Gastroesophageal sphincter (tissue), 4 donors: ENCODE data around the gene TMC1. TPM values are rescaled to one million over a fixed set of nuclear protein-coding genes. Genes with fewer than 3 reads are reported as not detected.

ENCODE experiments used
- ATAC-seq: fragments of 150-250 bp; one replicate; pipeline ENCODE4 v1.9.1; 2016; ENCODE audit warnings: mild to moderate bottlenecking, moderate library complexity
- H3K27ac ChIP-seq, 4 donors: fragments of 200-600 bp; sonication (generic) in 3 of 4; 1 replicate in 3 of 4; 2 replicates in 1 of 4; pipeline ENCODE4 v1.5.1; 2016 to 2019
- H3K27me3 ChIP-seq: fragments of 200-600 bp; sonication (generic); one replicate; pipeline ENCODE4 v1.5.1; 2019
- H3K36me3 ChIP-seq, 2 donors: fragments of 200-600 bp; sonication (generic); one replicate each; pipeline ENCODE4 v1.5.1; 2019; ENCODE audit warnings: control low read depth in 1 of 2
- H3K4me1 ChIP-seq, 3 donors: fragments of 200-600 bp; sonication (generic); 1 replicate in 2 of 3; 2 replicates in 1 of 3; pipeline ENCODE4 v1.5.1; 2016 to 2019; ENCODE audit warnings: control low read depth in 2 of 3
- H3K4me3 ChIP-seq, 2 donors: fragments of 200-600 bp; sonication (generic); one replicate each; pipeline ENCODE4 v1.5.1; 2019; ENCODE audit warnings: mild to moderate bottlenecking in 1 of 2, moderate library complexity in 1 of 2
- H3K9me3 ChIP-seq, 3 donors: fragments of 200-600 bp; sonication (generic); one replicate each; pipeline ENCODE4 v1.5.1; 2017 to 2019; ENCODE audit warnings: control low read depth in 2 of 3
- EP300 ChIP-seq: sonication (generic); formaldehyde crosslinking; IDR thresholded peaks from one replicate; pipeline ENCODE4 v1.6.1; 2017; ENCODE audit warnings: antibody characterized with exemption, mild to moderate bottlenecking
- POLR2A ChIP-seq, 2 donors: fragments of 450-650 bp; IDR thresholded peaks; one replicate each; pipeline ENCODE4 v1.6.1; 2017; ENCODE audit warnings: antibody characterized with exemption in 2 of 2, mild to moderate bottlenecking in 2 of 2, moderate library complexity in 1 of 2
- POLR2AphosphoS5 ChIP-seq: sonication (generic); formaldehyde crosslinking; IDR thresholded peaks from one replicate; pipeline ENCODE4 v1.6.1; 2017; ENCODE audit warnings: antibody characterized with exemption
- WGBS, 2 donors: methylation state at CpG; one replicate each; pipeline ENCODE4 v1.1.5; 2018; ENCODE audit warnings: low coverage in 1 of 2; 5-methylcytosine and 5-hydroxymethylcytosine counted together
- total RNA-seq, 4 donors: library from RNA; depleted of rRNA; stranded (reverse); fragments of >200 nt; gene quantifications; one replicate each; pipeline ENCODE4 v1.1.0, GENCODE V29; 2016
- TF ChIP-seq, protein P1 (sequence below), 4 experiments: fragments of 200-600 bp in 2 of 4; fragments of 450-650 bp in 2 of 4; sonication (generic) in 1 of 4; IDR thresholded peaks; one replicate each; pipeline ENCODE4 v1.5.1; 2017 to 2019; ENCODE audit warnings: antibody characterized with exemption in 4 of 4, mild to moderate bottlenecking in 2 of 4, moderate library complexity in 2 of 4

TMC1 gene
- total RNA-seq, 4 donors from 2014 or later: not detected

DNA sequence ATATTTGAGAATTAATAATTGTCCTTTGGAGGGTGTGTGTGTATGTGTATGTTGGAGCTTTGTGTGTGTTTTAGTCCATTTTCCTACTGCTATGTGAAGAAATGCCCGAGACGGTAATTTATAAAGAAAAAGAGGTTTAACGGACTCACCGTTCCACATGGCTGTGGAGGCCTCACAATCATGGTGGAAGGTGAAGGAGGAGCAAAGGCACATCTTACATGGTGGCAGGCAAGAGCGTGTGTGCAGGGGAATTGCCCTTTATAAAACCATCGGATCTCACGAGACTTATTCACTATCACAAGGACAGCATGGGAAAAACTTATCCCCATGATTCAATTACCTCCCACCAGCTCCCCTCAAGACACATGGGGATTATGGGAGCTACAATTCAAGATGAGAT, 44.1 kb downstream of the TMC1 start:
- 96 to 100% methylated on average over 2 to 7 of the region's 7 CpGs for WGBS, 2 donors
- no peak for ATAC-seq
- H3K9me3 ChIP-seq: no peaks in the 10 kb centered on the region
- peaks cover 0 to 11% (median 0%) of the 10 kb centered on the region in 3 donors for H3K4me1 ChIP-seq
- no peaks in the 10 kb centered on the region for H3K27me3 ChIP-seq
- no peak overlapping the region for H3K4me3 ChIP-seq
- no peak for TF ChIP-seq POLR2A (IDR thresholded peaks at IDR 0.05)
- TF ChIP-seq, protein P1, sequence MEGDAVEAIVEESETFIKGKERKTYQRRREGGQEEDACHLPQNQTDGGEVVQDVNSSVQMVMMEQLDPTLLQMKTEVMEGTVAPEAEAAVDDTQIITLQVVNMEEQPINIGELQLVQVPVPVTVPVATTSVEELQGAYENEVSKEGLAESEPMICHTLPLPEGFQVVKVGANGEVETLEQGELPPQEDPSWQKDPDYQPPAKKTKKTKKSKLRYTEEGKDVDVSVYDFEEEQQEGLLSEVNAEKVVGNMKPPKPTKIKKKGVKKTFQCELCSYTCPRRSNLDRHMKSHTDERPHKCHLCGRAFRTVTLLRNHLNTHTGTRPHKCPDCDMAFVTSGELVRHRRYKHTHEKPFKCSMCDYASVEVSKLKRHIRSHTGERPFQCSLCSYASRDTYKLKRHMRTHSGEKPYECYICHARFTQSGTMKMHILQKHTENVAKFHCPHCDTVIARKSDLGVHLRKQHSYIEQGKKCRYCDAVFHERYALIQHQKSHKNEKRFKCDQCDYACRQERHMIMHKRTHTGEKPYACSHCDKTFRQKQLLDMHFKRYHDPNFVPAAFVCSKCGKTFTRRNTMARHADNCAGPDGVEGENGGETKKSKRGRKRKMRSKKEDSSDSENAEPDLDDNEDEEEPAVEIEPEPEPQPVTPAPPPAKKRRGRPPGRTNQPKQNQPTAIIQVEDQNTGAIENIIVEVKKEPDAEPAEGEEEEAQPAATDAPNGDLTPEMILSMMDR (IDR thresholded peaks at IDR 0.05): no peak
- no peak for TF ChIP-seq EP300
- no peak for TF ChIP-seq POLR2AphosphoS5
- H3K36me3 ChIP-seq: no peaks in the 10 kb centered on the region
- no peak overlapping the region for H3K27ac ChIP-seq

GRCh38 chr9:72574156-72574810, 52.9 kb downstream of the TMC1 start:
- H3K27me3 ChIP-seq: no peaks in the 10 kb centered on the region
- 83 to 93% methylated on average over 1 to 3 of the region's 3 CpGs for WGBS, 2 donors
- no peak for TF ChIP-seq EP300
- TF ChIP-seq POLR2A (IDR thresholded peaks at IDR 0.05): no peak
- TF ChIP-seq, protein P1 (IDR thresholded peaks at IDR 0.05): no peak

GRCh38 chr9:72575666-72576065, 54.3 kb downstream of the TMC1 start:
- WGBS, 2 donors: 64 to 75% methylated on average over 2 of the region's 2 CpGs
- Histone ChIP-seq H3K36me3 (no peaks in the 10 kb centered on the region), H3K27ac (peak overlapping the region in 1 of 4 donors; percentile 68)

More at GRCh38 chr9:72574156-72574810, 52.9 kb downstream of the TMC1 start:
- Histone ChIP-seq H3K36me3 (no peaks in the 10 kb centered on the region), H3K9me3 (no peaks in the 10 kb centered on the region), H3K4me3 (no peak overlapping the region), H3K27ac (no peak overlapping the region), H3K4me1 (peaks cover 0 to 32% (median 13%) of the 10 kb centered on the region in 3 donors)
- no peak for ATAC-seq

GRCh38 chr9:72576087-72576486, 54.7 kb downstream of the TMC1 start:
- TF ChIP-seq POLR2A (IDR thresholded peaks at IDR 0.05) (no peak), POLR2AphosphoS5 (no peak), EP300 (no peak)
- TF ChIP-seq, protein P1 (IDR thresholded peaks at IDR 0.05): no peak
- Histone ChIP-seq H3K4me3 (no peak overlapping the region), H3K9me3 (no peaks in the 10 kb centered on the region), H3K36me3 (no peaks in the 10 kb centered on the region), H3K27ac (peak overlapping the region in 2 of 4 donors; percentile 62 to 68), H3K27me3 (no peaks in the 10 kb centered on the region), H3K4me1 (peaks cover 0 to 35% (median 13%) of the 10 kb centered on the region in 3 donors)
- WGBS, 2 donors: 57 to 77% methylated on average over 1 to 2 of the region's 2 CpGs
- no peak for ATAC-seq

More at GRCh38 chr9:72575666-72576065, 54.3 kb downstream of the TMC1 start:
- no peak for ATAC-seq
- Histone ChIP-seq H3K4me3 (no peak overlapping the region), H3K4me1 (peaks cover 0 to 35% (median 13%) of the 10 kb centered on the region in 3 donors), H3K9me3 (no peaks in the 10 kb centered on the region), H3K27me3 (no peaks in the 10 kb centered on the region)
- TF ChIP-seq EP300: no peak
- no peak for TF ChIP-seq POLR2AphosphoS5

GRCh38 chr9:72577212-72577753, 55.9 kb downstream of the TMC1 start:
- TF ChIP-seq POLR2AphosphoS5 (peak; percentile 87), POLR2A (IDR thresholded peaks at IDR 0.05) (no peak), EP300 (no peak)
- TF ChIP-seq, protein P1 (IDR thresholded peaks at IDR 0.05): no peak
- WGBS, 2 donors: 0 to 8% methylated on average over 1 to 3 of the region's 4 CpGs
- no peak overlapping the region for H3K4me3 ChIP-seq
- H3K36me3 ChIP-seq: no peaks in the 10 kb centered on the region
- H3K9me3 ChIP-seq: no peaks in the 10 kb centered on the region
- H3K4me1 ChIP-seq: peaks cover 0 to 35% (median 13%) of the 10 kb centered on the region in 3 donors
- peak; percentile 83 for ATAC-seq
- peak overlapping the region in 3 of 4 donors; percentile 62 to 72 (median 68) for H3K27ac ChIP-seq
- no peaks in the 10 kb centered on the region for H3K27me3 ChIP-seq
